AG10803 (cell line): ENCODE data around the gene LMOD3.

Experiments used
- DNase-seq: peaks from one replicate; pipeline ENCODE4 v3.0.0; 2010; ENCODE audit warnings: low read depth
- H3K4me3 ChIP-seq: 2 replicates; pipeline ENCODE4 v1.5.1; 2011; ENCODE audit warnings: mild to moderate bottlenecking, low read length, control low read depth
- TF ChIP-seq, protein P1 (sequence below): conservative IDR thresholded peaks from 2 replicates; pipeline ENCODE4 v1.5.1; 2011; ENCODE audit warnings: mild to moderate bottlenecking, low read length, control low read depth, inconsistent platforms

LMOD3 gene

GRCh38 chr3:69087030-69087791 lies 35.2 kb downstream of the LMOD3 start:
- TF ChIP-seq, protein P1, sequence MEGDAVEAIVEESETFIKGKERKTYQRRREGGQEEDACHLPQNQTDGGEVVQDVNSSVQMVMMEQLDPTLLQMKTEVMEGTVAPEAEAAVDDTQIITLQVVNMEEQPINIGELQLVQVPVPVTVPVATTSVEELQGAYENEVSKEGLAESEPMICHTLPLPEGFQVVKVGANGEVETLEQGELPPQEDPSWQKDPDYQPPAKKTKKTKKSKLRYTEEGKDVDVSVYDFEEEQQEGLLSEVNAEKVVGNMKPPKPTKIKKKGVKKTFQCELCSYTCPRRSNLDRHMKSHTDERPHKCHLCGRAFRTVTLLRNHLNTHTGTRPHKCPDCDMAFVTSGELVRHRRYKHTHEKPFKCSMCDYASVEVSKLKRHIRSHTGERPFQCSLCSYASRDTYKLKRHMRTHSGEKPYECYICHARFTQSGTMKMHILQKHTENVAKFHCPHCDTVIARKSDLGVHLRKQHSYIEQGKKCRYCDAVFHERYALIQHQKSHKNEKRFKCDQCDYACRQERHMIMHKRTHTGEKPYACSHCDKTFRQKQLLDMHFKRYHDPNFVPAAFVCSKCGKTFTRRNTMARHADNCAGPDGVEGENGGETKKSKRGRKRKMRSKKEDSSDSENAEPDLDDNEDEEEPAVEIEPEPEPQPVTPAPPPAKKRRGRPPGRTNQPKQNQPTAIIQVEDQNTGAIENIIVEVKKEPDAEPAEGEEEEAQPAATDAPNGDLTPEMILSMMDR, result no peak
- no peak for DNase-seq
- H3K4me3 ChIP-seq, result peak overlapping the region; percentile 89

GRCh38 chr3:69085833-69086722 lies 36.3 kb downstream of the LMOD3 start:
- H3K4me3 ChIP-seq, result peak overlapping the region; percentile 89
- TF ChIP-seq, protein P1, result no peak
- peak; percentile 88 for DNase-seq

DNA sequence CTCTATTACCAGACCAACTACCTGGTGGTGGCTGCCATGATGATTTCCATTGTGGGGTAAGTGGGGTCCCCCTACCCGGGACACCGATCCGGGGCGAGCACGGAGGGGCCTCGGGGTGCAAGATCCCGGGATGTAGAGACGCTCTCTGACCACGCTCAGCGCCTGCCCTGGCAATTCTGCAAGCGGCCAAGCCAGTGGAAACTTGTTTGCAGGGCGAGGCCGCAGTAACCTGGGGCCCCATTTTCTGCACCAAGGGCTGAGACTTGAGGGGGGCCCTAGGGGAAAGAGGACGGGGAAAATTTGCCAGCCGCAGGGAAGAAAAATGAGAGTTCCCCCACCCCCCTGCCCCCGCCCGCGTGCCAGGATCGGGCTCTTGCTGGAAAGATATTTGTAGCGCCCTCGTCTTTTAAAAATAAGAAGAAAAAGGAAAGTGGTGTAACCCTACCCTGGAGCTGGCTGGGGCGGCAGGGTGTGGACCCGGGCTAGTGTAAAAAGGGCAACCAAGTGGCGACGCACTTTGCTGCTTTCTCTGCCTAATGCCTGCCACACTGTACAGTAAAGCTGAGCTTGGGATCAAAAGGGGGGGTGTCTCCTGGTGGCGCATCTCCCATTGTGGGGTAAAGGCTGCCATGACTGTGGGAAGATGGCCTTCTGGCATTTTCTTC lies 37.1 kb downstream of the LMOD3 start:
- TF ChIP-seq, protein P1, result no peak
- peak overlapping the region; percentile 89 for H3K4me3 ChIP-seq
- peak; percentile 22 for DNase-seq

DNA sequence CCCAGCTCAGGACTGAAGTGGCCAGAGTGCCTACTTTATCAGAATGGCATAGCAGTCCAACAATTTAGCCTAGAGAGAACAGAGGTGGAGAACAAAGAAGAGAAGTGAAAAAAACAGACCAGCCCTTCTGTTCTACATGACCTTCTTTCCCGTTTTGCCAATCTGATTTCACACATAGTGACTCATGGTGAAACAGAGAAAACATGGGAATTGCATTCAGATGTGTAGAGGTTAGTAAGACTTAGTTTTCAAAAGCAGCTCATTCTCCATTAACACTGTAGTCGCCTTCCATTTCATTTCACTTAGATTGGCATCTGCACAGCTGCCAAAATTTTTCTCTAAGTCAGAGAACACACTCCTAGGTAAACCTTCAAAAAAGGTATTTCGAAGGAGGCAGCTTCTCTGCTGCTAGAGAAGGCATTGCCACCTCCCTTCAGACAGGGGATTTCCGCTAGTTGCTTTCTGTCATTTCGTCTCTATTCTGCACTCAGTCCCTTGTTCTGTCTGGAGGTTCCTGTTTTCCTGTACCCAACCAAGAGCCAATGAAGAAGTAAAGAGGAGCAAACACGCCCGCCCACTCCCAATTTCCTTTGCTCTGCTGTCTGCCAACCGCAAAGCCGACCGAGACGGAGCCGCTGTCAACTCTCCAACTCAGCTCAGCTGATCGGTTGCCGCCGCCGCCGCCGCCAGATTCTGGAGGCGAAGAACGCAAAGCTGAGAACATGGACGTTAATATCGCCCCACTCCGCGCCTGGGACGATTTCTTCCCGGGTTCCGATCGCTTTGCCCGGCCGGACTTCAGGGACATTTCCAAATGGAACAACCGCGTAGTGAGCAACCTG lies 37.8 kb downstream of the LMOD3 start, which contains the start of gene ARL6IP5:
TSS of gene ARL6IP5 (plus strand) at position 612 of the 842 bp plus-strand sequence. CDS start at position 723, 111 bp downstream.
- DNase-seq, result peak; percentile 93
- TF ChIP-seq, protein P1, result no peak
- peak within 1 kb of the TSS; percentile 89 for H3K4me3 ChIP-seq

DNA sequence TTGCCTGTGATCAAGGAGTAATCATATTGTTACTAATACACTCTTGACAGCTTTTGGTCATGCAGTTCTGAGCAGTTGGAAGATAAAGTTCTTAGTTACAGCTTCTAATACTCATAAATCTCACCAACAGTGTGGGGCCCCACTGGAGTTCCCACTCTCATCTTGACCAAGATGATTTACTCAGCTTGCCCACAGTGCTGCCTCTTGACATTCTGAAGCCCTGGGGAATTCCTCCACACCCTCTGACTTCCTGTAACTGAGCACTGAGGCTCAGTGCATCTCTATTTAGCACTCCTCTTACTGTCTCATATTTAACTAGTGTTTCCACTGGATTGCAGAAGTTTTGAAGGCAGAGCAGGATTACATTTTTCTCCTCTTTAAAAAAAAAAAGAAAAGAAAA lies 39.6 kb downstream of the LMOD3 start:
- H3K4me3 ChIP-seq, result no peak overlapping the region
- TF ChIP-seq, protein P1, result no peak
- DNase-seq, result peak; percentile 82

- H3K4me3 ChIP-seq, result no peak overlapping the region
- TF ChIP-seq, protein P1, result no peak
- DNase-seq, result no peak
Measured at GRCh38 chr3:69082361-69082760, 40.0 kb downstream of the LMOD3 start.
